Stomach (tissue), 4 donors: ENCODE data around the gene ORAI1.

Experiments used
- POLR2A ChIP-seq, 4 donors: fragments of 450-650 bp; IDR thresholded peaks; one replicate each; pipeline ENCODE4 v1.6.1; 2016; ENCODE audit warnings: antibody characterized with exemption in 4 of 4, control low read depth in 2 of 4, mild to moderate bottlenecking in 1 of 4, moderate library complexity in 1 of 4
- POLR2AphosphoS5 ChIP-seq, 3 donors: sonication (generic); formaldehyde crosslinking; IDR thresholded peaks; one replicate each; pipeline ENCODE4 v1.6.1; 2016; ENCODE audit warnings: antibody characterized with exemption in 3 of 3
- TF ChIP-seq, protein P1 (sequence below), 7 experiments: fragments of 450-650 bp in 4 of 7; fragments of 200-600 bp in 3 of 7; sonication (generic) in 3 of 7; IDR thresholded peaks; one replicate each; pipeline ENCODE4 v1.5.1; 2016 to 2019; ENCODE audit warnings: antibody characterized with exemption in 7 of 7, control low read depth in 2 of 7, mild to moderate bottlenecking in 1 of 7

DNA sequence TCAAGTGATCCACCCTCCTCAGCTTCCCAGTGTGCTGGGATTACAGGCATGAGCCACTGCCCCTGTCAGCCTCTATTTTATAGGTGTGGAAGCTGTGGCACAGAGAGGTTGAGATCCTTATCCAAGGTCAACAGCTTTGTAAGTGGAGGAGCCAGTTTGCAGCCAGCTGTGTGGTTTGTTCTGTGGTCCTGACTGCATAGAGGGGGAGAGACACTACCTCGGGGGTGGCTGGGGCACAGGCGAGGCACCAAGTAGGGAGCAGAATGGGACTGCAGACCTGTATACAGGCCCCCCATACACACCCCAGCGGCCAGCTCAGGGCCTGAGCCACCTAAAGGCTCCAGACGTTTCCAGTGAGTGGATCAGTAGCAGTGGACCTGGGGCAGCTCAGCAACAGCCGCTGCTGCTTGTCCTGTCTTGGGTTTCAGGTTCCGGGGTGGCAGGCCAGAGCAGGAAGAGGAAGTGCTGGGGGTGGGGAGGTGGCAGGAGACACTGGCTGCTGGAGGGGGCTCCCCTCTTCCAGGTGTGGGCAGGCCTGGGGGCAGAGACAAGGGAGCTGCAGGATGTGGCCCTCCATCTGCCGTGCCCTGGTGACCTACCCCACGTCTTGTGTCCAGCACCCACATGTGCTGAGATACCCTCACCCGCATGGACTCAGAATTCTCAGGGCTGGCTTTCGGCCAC, 11.0 kb downstream of the ORAI1 start:
- TF ChIP-seq, protein P1, sequence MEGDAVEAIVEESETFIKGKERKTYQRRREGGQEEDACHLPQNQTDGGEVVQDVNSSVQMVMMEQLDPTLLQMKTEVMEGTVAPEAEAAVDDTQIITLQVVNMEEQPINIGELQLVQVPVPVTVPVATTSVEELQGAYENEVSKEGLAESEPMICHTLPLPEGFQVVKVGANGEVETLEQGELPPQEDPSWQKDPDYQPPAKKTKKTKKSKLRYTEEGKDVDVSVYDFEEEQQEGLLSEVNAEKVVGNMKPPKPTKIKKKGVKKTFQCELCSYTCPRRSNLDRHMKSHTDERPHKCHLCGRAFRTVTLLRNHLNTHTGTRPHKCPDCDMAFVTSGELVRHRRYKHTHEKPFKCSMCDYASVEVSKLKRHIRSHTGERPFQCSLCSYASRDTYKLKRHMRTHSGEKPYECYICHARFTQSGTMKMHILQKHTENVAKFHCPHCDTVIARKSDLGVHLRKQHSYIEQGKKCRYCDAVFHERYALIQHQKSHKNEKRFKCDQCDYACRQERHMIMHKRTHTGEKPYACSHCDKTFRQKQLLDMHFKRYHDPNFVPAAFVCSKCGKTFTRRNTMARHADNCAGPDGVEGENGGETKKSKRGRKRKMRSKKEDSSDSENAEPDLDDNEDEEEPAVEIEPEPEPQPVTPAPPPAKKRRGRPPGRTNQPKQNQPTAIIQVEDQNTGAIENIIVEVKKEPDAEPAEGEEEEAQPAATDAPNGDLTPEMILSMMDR (IDR thresholded peaks at IDR 0.05), result no peak
- no peak for TF ChIP-seq POLR2A (IDR thresholded peaks at IDR 0.05)
- no peak for TF ChIP-seq POLR2AphosphoS5 (IDR thresholded peaks at IDR 0.05)
